Right cardiac atrium (tissue), 5 donors: Measurements from ENCODE around the gene CHRNA1. TPM values are rescaled to one million over a fixed set of nuclear protein-coding genes. Genes with fewer than 3 reads are reported as not detected.

Source experiments
- polyA plus RNA-seq: library from polyadenylated mRNA; stranded (reverse); fragments of 200-250 nt; gene quantifications from one replicate; pipeline ENCODE4 v1.2.3, GENCODE V29; 2013
- total RNA-seq, 4 donors: library from RNA; stranded (reverse); fragmentation: NEBNext Ultra II Directional; extraction: Animal tissue kit (Norgen Biotek cat#: 25700); gene quantifications; one replicate each; pipeline ENCODE4 v1.2.1, GENCODE V29; 2021
- donor health status: healthy with polysubstance abuse.
- donor health status: DM: no; HTN: yes; CAD: no.
- donor health status: DM: no; HTN: no; CAD: no.
- donor health status: DM: no; HTN: yes; CAD: no; lungs with severe emphysema.
- donor health status: DM: yes; HTN: yes; CAD: no.

The CHRNA1 gene
- total and polyA plus RNA-seq, 5 donors: 0.20 to 0.95 (median 0.57) TPM; not detected in 2

Other genes with a start within 250 kb of the CHRNA1 start
- gene WIPF1, start 166.7 kb downstream of the CHRNA1 start, total RNA-seq: 10 to 100 TPM; 20.3 to 30.0 (median 27.7) TPM
- 12.2 TPM for gene WIPF1, start 166.7 kb downstream of the CHRNA1 start, polyA plus RNA-seq
- gene CHN1, start 240.9 kb upstream of the CHRNA1 start, total RNA-seq: 1 to 10 TPM; 5.7 to 8.9 (median 8.0) TPM
- gene CHN1, start 240.9 kb upstream of the CHRNA1 start, polyA plus RNA-seq: 5.3 TPM